ENCODE results near the gene FAM110C. TPM values are rescaled to one million over a fixed set of nuclear protein-coding genes. Genes with fewer than 3 reads are reported as not detected.
"Not testable (repeated sequence)": the region's sequence is repeated elsewhere in the genome, so short reads cannot be mapped to it uniquely, and the experiment has no call there.

FAM110C gene
- total RNA-seq, 4 donors from 2014 or later, result 0.39 to 0.84 (median 0.66) TPM; not detected in 1

DNA sequence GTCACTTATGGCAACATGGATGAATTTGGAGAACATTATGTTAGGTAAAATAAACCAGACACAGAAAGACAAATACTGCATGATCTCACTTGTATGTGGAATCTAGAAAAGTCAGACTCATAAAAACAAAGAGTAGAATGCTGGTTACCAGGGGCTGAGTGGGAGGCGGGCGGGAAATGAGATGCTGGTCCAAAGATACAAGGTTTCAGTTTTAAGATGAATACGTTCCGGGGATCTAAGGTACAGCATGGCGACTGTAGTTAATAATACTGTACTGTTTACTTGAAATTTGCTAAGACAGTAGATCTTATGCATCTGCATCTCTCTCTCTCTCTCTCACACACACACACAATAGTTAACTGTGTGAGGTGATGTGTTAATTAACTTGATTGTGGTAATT, 14.2 kb downstream of the FAM110C start:
- TF ChIP-seq POLR2A (IDR thresholded peaks at IDR 0.05) (no peak), EP300 (IDR thresholded peaks at IDR 0.05) (no peak), CTCF (IDR thresholded peaks at IDR 0.05) (no peak)
- Histone ChIP-seq H3K4me1 (no peaks in the 10 kb centered on the region), H3K27ac (no peak overlapping the region), H3K36me3 (no peaks in the 10 kb centered on the region), H3K27me3 (no peaks in the 10 kb centered on the region), H3K9me3 (no peaks in the 10 kb centered on the region), H3K4me3 (no peak overlapping the region)
- WGBS, 2 donors, result 85 to 91% methylated on average over 5 of the region's 5 CpGs
- DNase-seq (ENCODE audit: low spot score in 2 of 2), result no peak

DNA sequence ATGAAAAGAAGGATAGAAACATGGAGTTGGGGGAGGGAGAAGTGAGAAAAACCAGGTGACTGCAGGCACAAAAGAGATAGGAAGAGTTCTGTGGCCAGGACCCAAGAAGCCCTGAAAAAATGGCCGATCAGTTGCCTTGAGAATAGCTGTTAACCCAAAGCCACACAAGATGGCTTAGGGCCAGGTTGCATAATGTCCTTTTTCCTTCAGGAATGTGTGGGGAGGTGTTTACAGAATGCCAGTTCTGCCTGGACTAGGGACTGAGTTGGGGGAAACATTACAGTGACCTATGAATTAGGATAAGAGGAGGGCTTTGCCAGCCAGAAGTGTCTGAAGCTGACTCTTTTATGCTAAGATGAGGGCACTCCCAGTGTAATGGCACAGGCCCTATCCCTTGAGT, 17.1 kb downstream of the FAM110C start:
- TF ChIP-seq EP300 (IDR thresholded peaks at IDR 0.05) (no peak), POLR2A (IDR thresholded peaks at IDR 0.05) (no peak), CTCF (IDR thresholded peaks at IDR 0.05) (no peak)
- H3K27me3 ChIP-seq, result no peaks in the 10 kb centered on the region
- H3K4me3 ChIP-seq, result no peak overlapping the region
- no peaks in the 10 kb centered on the region for H3K36me3 ChIP-seq
- peaks cover 0 to 5% (median 0%) of the 10 kb centered on the region in 4 donors for H3K4me1 ChIP-seq
- no peak for DNase-seq (ENCODE audit: low spot score in 2 of 2)
- no peak overlapping the region for H3K27ac ChIP-seq
- H3K9me3 ChIP-seq, result no peaks in the 10 kb centered on the region
- WGBS, 2 donors, result 65 to 71% methylated on average over 1 of the region's 1 CpG

- peaks cover 0 to 5% (median 0%) of the 10 kb centered on the region in 4 donors for H3K4me1 ChIP-seq
- H3K27me3 ChIP-seq, result no peaks in the 10 kb centered on the region
- no peak for DNase-seq (ENCODE audit: low spot score in 2 of 2)
- H3K4me3 ChIP-seq, result no peak overlapping the region
- H3K9me3 ChIP-seq, result no peaks in the 10 kb centered on the region
- no peak overlapping the region for H3K27ac ChIP-seq
- 70 to 72% methylated on average over 5 of the region's 5 CpGs for WGBS, 2 donors
- no peaks in the 10 kb centered on the region for H3K36me3 ChIP-seq
- TF ChIP-seq POLR2A (IDR thresholded peaks at IDR 0.05) (no peak), CTCF (IDR thresholded peaks at IDR 0.05) (no peak), EP300 (IDR thresholded peaks at IDR 0.05) (no peak)
Observed at GRCh38 chr2:28406-28975, 17.8 kb downstream of the FAM110C start.

- TF ChIP-seq CTCF (IDR thresholded peaks at IDR 0.05), result no peak
- no peak for TF ChIP-seq EP300 (IDR thresholded peaks at IDR 0.05)
- TF ChIP-seq POLR2A (IDR thresholded peaks at IDR 0.05), result no peak
- Histone ChIP-seq H3K36me3 (no peaks in the 10 kb centered on the region), H3K9me3 (no peaks in the 10 kb centered on the region), H3K27ac (no peak overlapping the region), H3K4me3 (no peak overlapping the region), H3K27me3 (no peaks in the 10 kb centered on the region), H3K4me1 (peaks cover 0 to 5% (median 0%) of the 10 kb centered on the region in 4 donors)
- 53 to 62% methylated on average over 4 of the region's 4 CpGs for WGBS, 2 donors
- no peak for DNase-seq (ENCODE audit: low spot score in 2 of 2)
Observed at GRCh38 chr2:26891-27290, 19.4 kb downstream of the FAM110C start.

GRCh38 chr2:25543-25942, 20.8 kb downstream of the FAM110C start:
- Histone ChIP-seq H3K4me3 (no peak overlapping the region), H3K36me3 (no peaks in the 10 kb centered on the region), H3K27me3 (no peaks in the 10 kb centered on the region), H3K9me3 (no peaks in the 10 kb centered on the region), H3K4me1 (peaks cover 0 to 5% (median 0%) of the 10 kb centered on the region in 4 donors), H3K27ac (no peak overlapping the region)
- TF ChIP-seq CTCF (IDR thresholded peaks at IDR 0.05) (no peak), POLR2A (IDR thresholded peaks at IDR 0.05) (no peak), EP300 (IDR thresholded peaks at IDR 0.05) (no peak)
- WGBS, 2 donors, result 62 to 69% methylated on average over 4 of the region's 4 CpGs
- DNase-seq (ENCODE audit: low spot score in 2 of 2), result no peak

DNA sequence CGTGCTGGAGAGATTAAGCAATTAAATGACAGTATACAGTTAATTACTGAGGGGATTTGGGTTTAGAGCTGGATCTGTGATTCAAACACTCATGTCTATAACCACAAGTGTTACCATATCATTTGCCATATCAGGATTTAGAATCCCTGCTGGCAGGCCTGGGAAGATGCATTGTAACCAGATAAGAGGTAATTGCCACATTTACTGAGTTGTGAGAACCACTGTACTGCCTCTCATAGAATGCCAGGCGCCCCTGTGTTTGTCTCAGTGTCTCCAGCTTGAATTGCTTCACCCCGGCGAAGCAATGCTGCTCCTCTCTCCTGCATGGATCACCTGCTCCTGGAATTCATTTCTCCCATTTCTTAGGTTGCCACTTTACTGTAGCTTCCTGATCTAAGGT, 21.7 kb downstream of the FAM110C start:
- H3K27ac ChIP-seq; H3K36me3 ChIP-seq; DNase-seq (ENCODE audit: low spot score in 2 of 2); H3K9me3 ChIP-seq; H3K4me3 ChIP-seq; H3K4me1 ChIP-seq; H3K27me3 ChIP-seq: not testable (repeated sequence)
- whole genome bisulfite sequencing, 2 donors, result 88 to 95% methylated on average over 4 of the region's 4 CpGs
